T-helper 1 cell (primary cell): ENCODE results near the gene EDN3.
"Not testable (repeated sequence)": the region's sequence is repeated elsewhere in the genome, so short reads cannot be mapped to it uniquely, and the experiment has no call there.

Source experiments
- DNase-seq, 5 donors: peaks; one replicate each; pipeline ENCODE4 v3.0.0-alpha.2; 2012 to 2020

Gene EDN3

GRCh38 chr20:59336540-59336939 lies 36.1 kb downstream of the EDN3 start:
- DNase-seq: no peak

- DNase-seq: not testable (repeated sequence)
Observed at GRCh38 chr20:59338444-59338843, 38.0 kb downstream of the EDN3 start.

GRCh38 chr20:59340201-59340885 lies 39.9 kb downstream of the EDN3 start:
- DNase-seq: no peak

- DNase-seq: not testable (repeated sequence)
Observed at GRCh38 chr20:59341285-59342022, 41.0 kb downstream of the EDN3 start.

- DNase-seq: no peak
Observed at GRCh38 chr20:59342023-59342957, 41.9 kb downstream of the EDN3 start.

- DNase-seq: no peak
Observed at GRCh38 chr20:59346061-59346460, 45.6 kb downstream of the EDN3 start.

GRCh38 chr20:59349277-59349676 lies 48.9 kb downstream of the EDN3 start:
- no peak for DNase-seq

- no peak for DNase-seq
Observed at GRCh38 chr20:59350330-59351156, 50.1 kb downstream of the EDN3 start.

GRCh38 chr20:59351157-59352040 lies 51.0 kb downstream of the EDN3 start:
- DNase-seq: no peak

GRCh38 chr20:59352541-59352940 lies 52.1 kb downstream of the EDN3 start:
- no peak for DNase-seq

- DNase-seq: no peak
Observed at GRCh38 chr20:59352990-59353389, 52.6 kb downstream of the EDN3 start.

GRCh38 chr20:59354460-59354859 lies 54.0 kb downstream of the EDN3 start:
- no peak for DNase-seq

GRCh38 chr20:59355242-59355641 lies 54.8 kb downstream of the EDN3 start:
- DNase-seq: no peak

GRCh38 chr20:59356662-59357165 lies 56.3 kb downstream of the EDN3 start:
- DNase-seq: no peak

GRCh38 chr20:59358793-59359192 lies 58.4 kb downstream of the EDN3 start:
- DNase-seq: not testable (repeated sequence)

GRCh38 chr20:59359906-59360725 lies 59.7 kb downstream of the EDN3 start:
- DNase-seq: no peak

GRCh38 chr20:59360934-59361333 lies 60.5 kb downstream of the EDN3 start:
- DNase-seq: no peak

- no peak for DNase-seq
Observed at GRCh38 chr20:59361411-59361810, 61.0 kb downstream of the EDN3 start.

- DNase-seq: no peak
Observed at GRCh38 chr20:59363101-59363500, 62.7 kb downstream of the EDN3 start.

- no peak for DNase-seq
Observed at GRCh38 chr20:59364611-59365010, 64.2 kb downstream of the EDN3 start.
